HG02852 (cell line): ENCODE results near the gene KLHL25.

Source experiments
- ATAC-seq: cut with Tn5 transposase; IDR thresholded peaks from one replicate; pipeline ENCODE4 v1.9.1; 2021; ENCODE audit warnings: mild to moderate bottlenecking, moderate library complexity; ENCODE audit not compliant: unreplicated experiment

KLHL25 gene

DNA sequence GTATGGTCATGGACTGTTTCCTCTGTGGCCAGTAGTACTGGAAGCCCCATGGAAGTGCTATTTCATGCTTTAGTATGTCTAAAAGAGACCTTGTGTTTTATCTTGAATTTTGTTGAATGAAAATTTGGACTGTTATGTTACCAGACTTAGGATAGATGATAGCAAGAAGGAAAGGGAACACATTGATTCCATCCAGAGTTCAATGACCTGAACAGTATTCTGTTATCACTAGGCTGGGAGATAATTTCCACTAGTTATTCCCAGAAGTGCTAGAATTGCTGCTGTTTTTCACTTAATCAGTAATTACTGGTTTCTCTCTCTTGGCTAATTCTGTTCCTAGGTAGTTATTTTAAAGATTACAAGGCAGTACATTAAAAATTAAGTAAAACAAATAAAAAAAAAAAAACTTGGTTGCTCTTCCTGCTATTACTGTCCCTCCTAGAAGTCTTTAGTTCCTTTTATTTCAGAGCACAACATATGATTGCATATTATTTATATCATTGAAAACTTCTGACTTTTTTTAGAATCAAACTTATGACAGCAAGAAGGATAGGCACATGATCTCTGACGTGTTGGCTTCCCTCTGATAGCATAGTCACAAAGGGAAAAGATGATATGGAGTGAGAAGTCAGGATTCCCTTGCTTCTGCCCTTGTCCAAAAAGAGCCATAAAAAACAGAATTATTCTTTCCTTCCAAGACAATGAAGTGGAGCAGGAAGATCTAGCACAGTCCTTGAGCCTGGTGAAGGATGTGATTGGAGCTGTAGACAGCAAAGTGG lies 72.2 kb downstream of the KLHL25 start:
- no peak for ATAC-seq

DNA sequence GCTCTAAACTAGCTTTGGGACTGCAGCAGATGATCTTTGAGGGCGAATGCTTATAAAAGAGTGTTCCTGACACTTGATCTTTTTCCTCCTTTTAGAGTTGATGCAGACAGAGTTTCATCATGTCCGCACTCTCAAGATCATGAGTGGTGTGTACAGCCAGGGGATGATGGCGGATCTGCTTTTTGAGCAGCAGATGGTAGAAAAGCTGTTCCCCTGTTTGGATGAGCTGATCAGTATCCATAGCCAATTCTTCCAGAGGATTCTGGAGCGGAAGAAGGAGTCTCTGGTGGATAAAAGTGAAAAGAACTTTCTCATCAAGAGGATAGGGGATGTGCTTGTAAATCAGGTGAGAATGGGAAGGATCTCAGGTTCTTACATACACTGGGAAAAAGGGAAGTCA lies 75.7 kb downstream of the KLHL25 start:
- no peak for ATAC-seq

DNA sequence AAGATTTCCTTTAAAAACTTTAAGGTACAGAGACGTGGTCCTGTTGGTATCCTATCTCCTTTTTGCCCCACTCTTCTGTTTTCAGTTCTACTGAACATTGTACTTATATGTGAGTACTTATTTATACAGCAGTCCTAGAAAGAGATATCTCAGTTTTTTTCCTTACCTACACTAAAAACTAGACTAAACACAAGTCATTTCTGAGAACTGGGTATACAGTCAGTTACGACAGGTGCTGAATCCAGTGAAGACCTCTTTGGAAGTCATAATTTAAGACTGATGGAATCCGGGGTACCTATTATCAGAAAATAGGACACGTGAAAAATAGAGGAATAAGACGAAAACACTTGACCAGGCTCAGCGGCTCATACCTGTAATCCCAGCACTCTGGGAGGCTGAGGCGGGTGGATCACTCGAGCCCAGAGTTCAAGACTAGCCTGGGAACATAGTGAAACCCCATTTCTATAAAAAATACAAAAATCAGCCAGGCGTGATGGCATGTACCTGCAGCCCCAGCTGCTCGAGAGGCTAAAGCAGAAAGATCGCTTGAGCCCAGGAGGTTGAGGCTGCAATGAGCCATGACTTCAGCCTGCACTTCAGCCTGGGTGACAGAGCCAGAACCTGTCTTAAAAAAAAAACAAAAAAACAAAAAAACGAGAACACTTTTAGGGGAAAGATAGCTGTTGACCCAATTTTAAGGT lies 76.3 kb downstream of the KLHL25 start:
- peak; percentile 67 for ATAC-seq

DNA sequence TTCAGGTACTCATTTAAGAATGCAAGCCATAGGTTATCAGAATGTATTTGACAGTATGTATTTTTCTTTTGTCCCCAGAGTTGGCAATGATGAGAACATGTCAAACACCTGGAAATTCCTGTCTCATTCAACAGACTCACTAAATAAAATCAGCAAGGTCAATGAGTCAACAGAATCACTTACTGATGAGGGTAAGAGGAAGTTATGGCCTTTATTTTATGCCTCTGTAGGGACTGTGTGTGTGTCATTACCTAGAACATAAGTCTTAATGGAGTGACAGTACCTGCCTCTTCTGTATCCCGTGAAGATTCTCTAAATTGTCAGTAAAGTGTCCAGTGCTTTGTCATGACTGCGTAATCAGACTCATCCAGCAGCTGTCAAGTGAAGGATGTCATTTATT lies 77.5 kb downstream of the KLHL25 start:
- no peak for ATAC-seq

DNA sequence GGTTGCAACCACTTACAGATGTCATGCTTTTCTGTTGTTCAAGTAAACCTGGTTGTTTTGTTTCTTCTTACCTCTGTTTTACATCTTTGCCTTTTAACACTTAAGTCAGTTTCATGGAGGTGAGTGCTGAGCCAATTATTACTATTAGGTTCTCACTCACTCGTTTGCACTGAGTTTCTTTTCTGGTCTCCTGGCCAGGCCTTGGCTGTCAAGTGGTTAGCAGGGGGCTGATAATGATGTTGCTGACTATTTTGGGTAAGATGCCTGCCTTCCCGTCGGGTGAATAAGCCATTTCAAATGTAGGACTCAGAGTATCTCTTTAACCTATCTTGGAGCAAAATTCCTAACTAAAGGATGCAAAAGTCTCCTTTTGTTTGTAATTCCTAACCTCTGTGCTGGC lies 78.5 kb downstream of the KLHL25 start:
- ATAC-seq = no peak

DNA sequence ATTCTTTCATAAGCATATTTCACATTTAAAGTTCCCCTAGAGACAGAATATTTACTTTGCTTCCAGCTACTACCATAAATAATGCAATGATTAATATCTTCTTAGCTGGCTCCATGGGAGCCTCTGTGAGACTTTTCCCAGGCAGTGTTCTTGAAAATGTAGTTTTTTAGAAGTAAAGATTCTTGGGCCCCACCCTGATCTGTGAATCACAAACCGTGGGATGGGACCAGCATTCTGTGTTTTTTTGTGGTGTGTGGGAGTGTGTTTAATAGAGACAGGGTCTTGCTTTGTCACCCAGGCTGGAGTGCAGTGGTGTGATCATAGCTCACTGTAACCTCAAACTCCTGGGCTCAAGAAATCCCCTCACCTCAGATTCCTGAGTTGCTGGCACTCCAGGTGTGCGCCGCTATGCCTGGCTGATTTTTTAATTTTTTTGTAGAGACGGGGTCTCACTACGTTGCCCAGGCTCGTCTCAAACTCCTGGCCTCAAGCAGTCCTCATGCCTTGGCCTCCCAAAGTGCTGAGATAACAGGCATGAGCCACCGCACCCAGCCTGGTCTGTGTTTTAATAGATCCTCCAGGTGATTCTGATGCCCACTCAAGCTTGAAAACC lies 83.0 kb downstream of the KLHL25 start:
- ATAC-seq = no peak

DNA sequence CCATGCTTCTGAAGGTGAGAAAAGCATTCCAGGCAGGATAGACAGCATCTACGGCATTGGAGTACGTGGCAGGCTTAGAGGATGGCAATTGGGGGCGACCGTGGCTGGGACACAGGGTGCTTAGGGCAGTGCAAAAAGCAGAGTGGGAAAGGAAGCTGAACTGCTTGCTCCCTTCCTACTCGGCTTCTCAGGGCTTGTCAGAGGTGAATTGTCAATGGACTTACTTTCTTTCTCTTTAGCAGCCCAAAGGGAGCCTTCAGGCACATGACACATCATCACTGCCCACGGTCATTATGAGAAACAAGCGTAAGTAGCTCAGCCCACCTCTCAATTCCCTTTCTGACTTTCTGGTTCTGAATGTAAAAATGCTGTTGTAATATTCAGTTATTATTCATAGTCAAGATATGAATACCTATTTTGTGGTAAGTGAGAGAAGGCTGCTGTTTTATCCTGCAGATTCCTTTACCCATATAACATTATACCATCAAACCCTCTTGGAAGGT lies 84.3 kb downstream of the KLHL25 start:
- ATAC-seq = peak; percentile 68
